Measurements from ENCODE around the gene ULK2.
"Not testable (repeated sequence)": the region's sequence is repeated elsewhere in the genome, so short reads cannot be mapped to it uniquely, and the experiment has no call there.

Gene ULK2

GRCh38 chr17:19766016-19766415 is 101.7 kb downstream of the ULK2 start:
- no peak for DNase-seq

DNA sequence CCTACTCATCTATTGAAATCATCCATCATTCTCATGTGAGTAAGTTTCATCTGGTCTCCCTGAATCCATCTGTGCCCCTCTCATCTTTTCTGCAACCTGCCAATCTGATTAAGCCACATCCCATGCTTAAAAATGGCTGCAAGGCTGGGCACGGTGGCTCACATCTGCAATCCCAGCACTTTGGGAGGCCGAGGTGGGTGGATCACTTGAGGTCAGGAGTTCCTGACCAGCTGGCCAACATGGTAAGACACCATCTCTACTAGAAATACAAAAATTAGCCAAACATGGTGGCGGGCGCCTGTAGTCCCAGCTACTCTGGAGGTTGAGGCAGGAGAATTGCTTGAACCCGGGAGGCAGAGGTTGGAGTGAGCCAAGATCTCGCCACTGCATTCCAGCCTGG is 103.7 kb downstream of the ULK2 start:
- DNase-seq, result not testable (repeated sequence)

DNA sequence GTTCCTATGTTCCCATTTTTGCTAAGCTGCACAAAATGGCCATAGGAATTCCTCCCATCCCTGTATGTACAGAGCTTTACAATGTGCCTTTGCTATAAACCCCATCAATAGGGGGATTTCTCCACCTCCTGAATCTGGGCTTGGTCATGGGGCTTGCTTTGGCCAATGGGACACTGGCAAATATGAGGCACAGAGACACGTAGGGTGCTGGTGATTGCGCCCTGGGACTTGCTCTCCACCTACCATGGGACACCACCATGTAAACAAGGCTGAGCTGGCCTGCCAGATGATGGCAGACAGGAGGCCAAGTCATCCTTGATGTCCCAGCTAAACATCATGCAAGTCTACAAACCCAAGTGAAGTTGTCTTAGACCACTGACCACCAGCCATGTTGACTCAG is 104.3 kb downstream of the ULK2 start:
- DNase-seq, result no peak

- peak; percentile 66 for DNase-seq
Observed at GRCh38 chr17:19762515-19762961, 105.2 kb downstream of the ULK2 start.

- DNase-seq, result no peak
Observed at GRCh38 chr17:19760746-19761145, 107.0 kb downstream of the ULK2 start.

DNA sequence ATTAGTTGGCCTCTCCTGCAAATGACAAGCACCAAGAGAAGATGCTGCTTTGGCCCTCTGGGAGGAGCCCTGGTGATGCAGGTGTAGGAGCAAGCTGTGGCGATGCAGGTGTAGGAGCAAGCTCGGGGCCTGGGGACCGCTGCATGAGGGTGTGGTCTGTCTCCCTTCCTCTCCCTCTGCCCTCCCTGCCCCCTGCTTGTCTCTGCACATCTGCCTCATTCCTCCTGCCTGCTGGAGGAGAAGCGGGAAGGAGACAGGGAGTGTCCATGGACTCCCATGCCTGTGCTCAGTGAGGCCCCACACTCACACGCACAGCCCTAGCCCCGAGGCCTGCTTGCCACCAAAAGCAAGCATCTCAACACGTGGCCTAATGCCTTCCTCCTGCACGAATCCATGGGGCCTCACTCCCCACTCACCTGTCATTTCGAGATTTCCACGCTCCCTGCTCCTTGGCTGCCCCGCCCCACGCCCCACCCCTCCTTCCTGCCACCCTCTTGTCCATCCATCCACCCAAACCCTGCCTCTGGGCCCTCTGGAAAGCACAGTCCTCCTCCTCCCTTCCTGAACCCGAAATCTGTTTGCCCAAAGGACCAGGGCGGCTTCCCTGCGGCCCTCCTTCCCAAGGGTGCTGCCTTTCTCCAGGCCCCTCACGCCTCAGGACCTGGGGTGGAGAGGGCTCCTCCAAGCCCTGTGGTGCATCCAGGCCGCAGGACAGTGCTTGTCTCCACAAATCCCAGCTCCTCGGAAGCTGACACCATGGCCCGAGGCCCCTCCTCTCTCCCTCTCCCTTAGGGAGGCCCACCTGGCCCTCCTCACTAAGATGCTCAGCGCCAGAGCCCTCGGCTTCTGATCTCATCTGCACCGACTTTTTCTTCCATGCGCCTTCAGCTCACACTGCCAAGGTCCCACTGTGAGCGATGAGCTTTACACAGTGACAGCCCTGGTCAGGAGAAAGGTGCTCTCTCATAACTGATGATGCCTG is 107.9 kb downstream of the ULK2 start:
- no peak for DNase-seq

DNA sequence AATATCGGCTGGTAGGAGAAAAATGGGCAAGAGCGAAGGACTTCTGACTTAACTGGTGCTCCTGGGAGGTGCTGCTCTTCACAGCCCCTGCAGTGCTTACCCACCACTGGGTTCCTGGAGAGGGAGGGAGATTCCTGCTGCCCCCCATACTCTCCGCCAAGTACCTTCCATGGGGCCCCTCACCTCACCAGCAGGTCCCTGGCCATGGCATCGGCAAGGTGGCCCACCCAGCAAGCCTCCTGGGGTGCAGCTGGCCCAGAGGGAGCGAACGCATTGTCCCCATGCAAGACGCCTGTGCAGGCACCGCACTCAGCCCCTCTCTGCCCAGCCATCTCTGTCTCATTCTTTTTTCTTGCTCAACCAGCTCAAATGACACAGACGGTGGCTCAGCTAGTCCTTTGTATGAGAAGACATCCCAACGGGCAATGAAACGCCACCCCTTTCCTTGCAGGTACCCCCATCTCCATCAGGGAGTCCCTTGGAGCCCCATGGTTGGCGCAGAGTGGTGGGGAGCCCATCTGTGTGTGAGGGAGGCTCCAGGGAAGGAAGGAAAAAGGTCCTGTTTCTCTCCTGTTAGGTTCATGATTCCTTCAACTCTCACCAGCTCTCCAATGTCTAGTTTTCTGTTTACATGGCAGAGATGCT is 110.1 kb downstream of the ULK2 start:
- DNase-seq, result no peak

DNA sequence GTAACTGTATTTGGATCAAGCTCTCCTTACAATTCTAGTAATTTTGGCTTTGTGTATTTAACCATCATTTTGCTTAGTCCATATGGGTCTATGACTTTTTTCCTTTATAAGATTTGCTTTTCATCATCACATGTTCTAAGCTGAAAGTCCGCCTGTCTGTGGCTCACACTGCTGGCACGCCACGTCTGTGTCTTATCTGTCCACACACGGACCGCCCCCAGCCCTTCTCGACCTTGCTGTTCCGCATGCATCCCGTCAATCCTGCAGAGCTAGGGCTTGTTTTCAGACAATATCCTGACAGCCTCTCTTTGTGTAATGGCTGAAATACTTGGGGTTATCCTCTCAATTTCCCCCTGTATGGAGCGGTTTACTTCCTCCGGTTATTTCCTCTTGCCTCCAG is 111.2 kb downstream of the ULK2 start:
- DNase-seq, result no peak

DNA sequence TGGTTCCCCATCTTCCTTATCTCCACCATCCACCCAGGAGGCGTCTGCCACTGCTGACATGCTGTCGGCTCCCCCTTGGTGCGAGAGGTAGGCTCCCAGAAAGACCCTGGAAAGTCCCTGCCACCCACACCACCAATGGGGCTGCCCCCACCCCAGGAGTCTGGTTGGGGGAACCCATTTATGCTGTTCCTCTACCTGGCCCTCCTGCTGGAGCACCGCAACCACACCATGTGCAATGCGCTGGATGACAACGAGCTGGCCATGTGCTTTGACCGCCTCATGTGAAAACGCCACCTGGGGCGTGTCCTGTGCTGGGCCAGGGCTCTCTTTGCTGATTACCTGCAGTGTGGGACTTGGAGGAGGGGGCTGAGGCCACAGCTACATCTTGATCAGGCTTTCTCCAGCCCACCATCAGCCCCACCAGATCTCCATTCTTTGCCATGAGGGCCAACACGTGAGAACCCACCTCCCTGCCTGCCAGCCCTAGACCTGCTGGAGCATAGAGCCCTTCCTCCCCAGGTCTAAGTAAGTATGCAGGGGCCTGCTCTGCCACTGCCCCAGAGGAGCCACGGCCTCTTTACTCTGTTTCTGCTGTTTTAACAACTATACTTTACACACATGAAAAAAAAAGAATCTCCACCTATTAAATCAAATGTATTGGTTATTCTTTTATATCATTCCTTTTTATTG is 111.8 kb downstream of the ULK2 start:
- DNase-seq, result no peak

GRCh38 chr17:19755392-19755791 is 112.3 kb downstream of the ULK2 start:
- no peak for DNase-seq

GRCh38 chr17:19753661-19754463 is 113.9 kb downstream of the ULK2 start:
- no peak for DNase-seq

- DNase-seq, result no peak
Observed at GRCh38 chr17:19753051-19753509, 114.7 kb downstream of the ULK2 start.

- DNase-seq, result no peak
Observed at GRCh38 chr17:19752216-19753050, 115.3 kb downstream of the ULK2 start.

- no peak for DNase-seq
Observed at GRCh38 chr17:19750835-19751234, 116.9 kb downstream of the ULK2 start.

DNA sequence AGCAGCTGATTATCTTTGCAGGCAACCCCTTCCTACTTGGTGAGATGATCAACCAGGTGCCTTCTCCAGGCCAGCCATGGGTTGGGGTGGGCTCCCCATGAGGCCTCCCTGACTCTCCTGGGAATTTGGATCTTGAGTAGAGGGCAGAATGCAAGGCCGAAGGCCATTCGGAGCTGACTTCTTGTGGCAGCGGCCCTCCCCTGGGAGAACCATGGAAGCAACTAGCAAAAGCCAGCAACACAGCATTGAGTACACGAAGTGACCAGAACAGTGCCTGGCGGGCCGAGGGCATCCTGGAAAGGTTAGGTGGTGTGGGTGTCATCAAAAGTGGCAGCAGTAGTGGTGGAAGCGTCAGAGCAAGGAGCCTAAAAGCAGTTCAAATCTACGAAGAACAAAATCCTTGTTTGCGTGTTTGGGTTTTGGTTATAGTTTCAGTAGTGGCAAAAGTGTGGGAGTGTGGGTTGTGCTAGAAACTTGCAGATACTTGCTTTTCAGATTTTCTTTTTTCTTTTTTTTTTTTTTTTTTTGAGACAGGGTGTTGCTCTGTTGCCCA is 117.6 kb downstream of the ULK2 start:
- DNase-seq, result no peak

- no peak for DNase-seq
Observed at GRCh38 chr17:19748807-19749193, 118.9 kb downstream of the ULK2 start.

DNA sequence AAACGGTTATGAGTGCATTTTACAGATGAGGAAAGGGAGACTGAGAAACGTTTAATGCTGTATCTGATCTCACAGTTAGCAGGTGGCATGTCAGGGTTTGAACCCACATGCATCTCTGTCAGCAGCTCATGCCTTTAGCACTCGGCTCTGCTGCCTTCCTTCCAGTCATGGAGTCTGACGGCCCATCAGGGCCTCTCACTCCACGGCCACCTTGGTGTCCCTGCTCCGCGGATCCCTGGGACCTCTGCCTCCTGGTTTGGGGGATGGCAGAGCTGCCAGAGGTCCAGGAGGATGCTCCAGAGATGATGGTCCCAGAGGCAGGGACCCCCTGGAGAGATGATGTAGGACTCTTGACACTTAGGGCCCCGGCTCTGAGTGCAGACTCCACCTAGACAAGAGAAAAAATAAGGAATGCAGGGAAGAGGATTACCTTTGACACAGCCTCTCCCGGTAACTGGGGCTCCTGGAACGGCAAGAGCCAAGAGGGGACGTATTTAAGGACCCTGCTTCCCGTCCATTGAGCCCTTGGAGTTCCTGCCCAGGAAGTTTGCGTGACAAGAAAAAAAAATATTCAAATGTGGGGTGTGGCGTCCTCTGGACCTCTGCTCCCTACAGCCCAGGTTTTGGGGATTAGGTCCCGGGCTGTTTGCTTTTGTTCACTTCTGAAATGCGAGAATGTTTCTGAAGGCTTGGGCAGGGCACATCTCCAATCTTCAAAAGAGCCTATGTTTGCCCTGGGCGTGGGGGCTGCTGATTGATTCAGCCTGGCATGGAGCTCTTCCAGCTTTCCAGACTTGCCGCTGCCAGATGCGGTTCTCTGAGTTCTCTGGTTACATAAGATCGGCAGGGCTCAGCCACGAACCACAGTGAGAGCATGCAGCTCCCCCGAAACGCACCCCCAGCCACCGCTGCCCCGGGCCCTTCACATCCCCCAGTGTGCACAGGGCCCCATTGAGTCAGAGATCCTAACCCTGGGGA is 119.6 kb downstream of the ULK2 start, which contains the start of gene ALDH3A1:
Gene ALDH3A1 (minus strand): TSS at position 470 of the 978 bp plus-strand sequence. CDS start 3,169 bp downstream, outside the sequence.
- DNase-seq, result no peak

DNA sequence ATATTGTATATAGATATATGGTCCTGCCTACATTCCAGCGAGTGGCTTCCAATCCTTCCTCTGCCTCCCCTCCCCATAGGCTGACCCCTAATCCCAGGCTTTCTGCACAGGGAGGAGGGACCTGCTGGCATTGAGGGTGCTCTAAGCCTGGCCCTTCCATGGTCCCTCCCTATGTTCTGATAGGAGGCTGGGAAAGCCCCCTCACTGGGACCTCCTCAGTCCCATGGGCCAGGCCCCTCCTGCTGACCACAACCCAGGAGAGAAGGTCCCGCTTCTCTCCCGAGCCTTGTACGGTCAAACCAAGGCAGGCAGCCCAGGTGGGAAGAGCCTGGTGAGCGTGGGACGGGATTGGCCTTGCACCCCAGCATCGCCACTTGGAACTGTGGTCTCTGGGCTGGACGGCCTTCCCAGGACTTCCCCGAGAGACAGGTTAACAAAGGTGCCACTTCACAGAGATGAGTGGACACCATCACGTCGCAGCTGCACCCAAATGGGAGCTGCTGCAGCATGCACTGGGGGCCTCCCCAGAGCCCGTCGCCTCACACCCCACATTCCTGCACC is 120.5 kb downstream of the ULK2 start:
- DNase-seq, result no peak

- no peak for DNase-seq
Observed at GRCh38 chr17:19746517-19746916, 121.2 kb downstream of the ULK2 start.
